Left ventricle myocardium superior (tissue), 1 donor: ENCODE results near the gene MC1R. TPM values are rescaled to one million over a fixed set of nuclear protein-coding genes. Genes with fewer than 3 reads are reported as not detected.
"Not testable (repeated sequence)": the region's sequence is repeated elsewhere in the genome, so short reads cannot be mapped to it uniquely, and the experiment has no call there.

ENCODE experiments used
- ATAC-seq: fragments of 200-7000 bp; cut with Tn5 transposase; one replicate; pipeline ENCODE4 v1.9.1; 2020; ENCODE audit warnings: mild to moderate bottlenecking, moderate library complexity
- DNase-seq: peaks from one replicate; pipeline ENCODE4 v3.0.0-alpha.2; 2020
- intact Hi-C: fragments of 100-400 bp; cut with micrococcal nuclease; formaldehyde crosslinking; loops from one replicate; pipeline ENCODE4 v1.11.0; 2022
- total RNA-seq: library from RNA; stranded (reverse); fragmentation: NEBNext Ultra II Directional; extraction: Animal tissue kit (Norgen Biotek cat#: 25700); gene quantifications from one replicate; pipeline ENCODE4 v1.2.1, GENCODE V29; 2021
- donor health status: DM: no; HTN: yes; CAD: no; lungs with severe emphysema.

Gene MC1R
- total RNA-seq, 1 donor from 2014 or later: 1.1 TPM

DNA sequence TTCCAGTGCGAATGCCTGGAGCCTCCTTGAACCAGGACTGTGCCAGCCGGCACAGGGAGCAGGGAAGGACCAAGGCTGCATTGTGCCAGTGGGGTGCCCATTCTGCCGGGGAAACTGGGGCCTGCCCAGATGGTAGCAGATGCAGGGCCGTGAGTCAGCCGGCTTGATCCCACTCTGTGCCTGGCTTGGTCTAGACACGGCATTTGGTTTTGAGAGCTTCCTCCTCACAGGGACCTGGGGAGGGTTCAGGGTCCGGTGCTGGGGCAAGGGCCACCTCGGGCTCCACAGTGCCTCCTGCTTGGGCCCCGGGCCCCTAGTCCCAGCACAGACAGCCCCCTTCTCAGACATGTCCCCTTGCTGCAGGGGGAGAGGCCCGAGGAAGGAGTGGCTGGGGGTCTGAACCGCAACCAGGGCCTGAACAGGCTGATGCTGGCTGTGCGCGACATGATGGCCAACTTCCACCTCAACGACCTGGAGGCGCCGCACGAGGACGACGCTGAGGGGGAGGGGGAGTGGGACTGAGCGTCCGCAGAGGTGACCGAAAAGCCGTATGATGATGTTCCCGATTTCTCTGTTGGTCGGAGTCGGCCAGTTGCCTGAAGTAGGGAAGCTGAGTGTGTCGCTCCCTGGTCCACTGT, 7.8 kb upstream of the MC1R start:
- DNase-seq (no peak), ATAC-seq (peak; percentile 4)
- intact Hi-C loops: no loop called here

- ATAC-seq (no peak), DNase-seq (no peak)
- intact Hi-C loops: no loop called here
These were observed 7.3 kb upstream of the MC1R start for GRCh38 chr16:89911375-89911774.

DNA sequence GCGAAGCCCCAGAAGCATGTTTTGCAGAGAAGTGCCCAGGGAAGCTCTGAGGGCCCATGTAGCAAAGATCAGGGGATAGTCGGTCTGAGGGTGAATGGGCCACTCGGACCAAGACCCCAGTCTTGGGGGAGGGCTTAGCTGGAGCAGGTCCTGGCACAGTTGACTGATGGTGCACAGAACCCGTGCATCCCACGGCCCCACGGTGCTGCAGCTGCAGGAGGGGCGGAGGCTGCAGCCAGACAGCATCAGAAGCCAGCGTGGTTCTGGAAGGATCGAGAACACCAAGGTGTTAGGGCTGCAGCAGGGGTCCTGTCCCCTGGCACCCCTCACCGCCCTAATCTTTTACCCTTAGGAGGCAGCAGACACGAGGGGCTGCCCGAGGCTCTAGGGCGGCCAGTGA, 6.5 kb upstream of the MC1R start:
- DNase-seq (no peak), ATAC-seq (no peak)
- intact Hi-C loops: no loop called here

- intact Hi-C loops: no loop called here
- no peak for DNase-seq
- no peak for ATAC-seq
These were observed 6.0 kb upstream of the MC1R start for GRCh38 chr16:89912627-89913026.

- no peak for DNase-seq
- no peak for ATAC-seq
- intact Hi-C loops: no loop called here
These were observed 5.0 kb upstream of the MC1R start for GRCh38 chr16:89913408-89914387.

DNA sequence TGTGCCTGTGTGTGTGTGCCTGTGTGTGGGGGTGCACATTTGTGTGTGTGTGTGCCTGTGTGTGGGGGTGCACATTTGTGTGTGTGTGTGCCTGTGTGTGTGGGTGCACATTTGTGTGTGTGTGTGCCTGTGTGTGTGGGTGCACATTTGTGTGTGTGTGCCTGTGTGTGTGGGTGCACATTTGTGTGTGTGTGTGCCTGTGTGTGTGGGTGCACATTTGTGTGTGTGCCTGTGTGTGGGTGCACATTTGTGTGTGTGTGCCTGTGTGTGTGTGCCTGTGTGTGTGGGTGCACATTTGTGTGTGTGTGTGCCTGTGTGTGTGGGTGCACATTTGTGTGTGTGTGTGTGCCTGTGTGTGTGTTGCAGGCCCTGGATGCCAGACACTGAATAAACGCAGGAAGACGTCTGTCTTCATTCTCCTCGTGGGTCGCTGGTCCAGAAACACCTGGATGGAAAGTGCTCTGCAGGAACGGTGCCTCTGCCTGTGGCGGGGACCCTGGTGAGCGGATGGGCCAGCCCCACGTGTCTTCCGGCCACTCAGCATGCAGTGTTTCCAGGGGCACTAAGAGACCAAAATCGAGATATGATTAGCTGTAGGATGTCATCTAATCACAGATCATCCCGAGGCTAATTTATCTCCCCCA, 3.9 kb upstream of the MC1R start:
- intact Hi-C loops: not testable (repeated sequence)

DNA sequence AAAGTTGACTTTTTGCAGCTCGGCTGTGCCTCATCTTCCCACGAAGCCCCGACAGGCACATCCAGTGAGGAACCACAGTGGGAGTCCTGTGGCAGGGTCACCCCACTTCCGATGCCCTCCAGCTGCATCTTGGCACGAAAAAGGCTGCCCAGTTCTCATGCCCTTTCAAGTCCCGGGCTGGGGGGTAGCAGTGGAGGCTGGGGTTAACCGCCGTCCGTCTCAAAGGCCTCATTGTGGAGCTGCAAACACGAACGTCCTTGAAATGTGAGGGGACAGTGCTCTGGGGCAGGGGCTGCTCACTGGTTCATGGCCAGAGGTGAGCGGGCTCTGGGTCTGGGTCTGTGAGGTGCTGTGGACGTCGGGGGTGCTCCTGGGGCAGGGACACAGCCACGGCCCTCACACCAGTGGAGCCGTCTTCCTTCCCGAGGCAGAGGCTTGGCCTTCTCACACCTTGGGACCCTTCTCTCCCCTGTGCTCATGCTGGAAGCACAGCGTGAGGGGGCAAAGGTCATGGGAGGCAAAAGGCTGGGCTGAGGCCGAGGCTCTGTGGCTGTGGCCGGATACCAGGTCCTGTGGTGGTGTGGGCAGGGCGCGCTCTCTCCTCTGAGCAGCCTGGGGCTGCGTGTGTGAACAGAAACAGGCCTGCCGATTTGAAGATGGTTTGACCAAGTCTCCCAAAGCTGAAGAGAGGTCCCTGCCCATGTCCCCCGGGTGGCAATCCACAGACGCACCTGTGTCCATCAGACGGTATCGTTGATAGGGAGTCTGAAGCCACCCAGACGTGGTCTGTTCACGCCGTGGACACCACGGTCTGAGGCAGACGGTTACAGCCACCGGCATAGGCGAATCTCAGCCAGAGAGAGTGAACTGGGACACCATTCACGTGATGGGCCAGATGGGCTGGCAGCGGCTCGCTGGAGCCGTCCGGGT, 3.1 kb upstream of the MC1R start:
- no peak for ATAC-seq
- DNase-seq: no peak
- intact Hi-C loops: no loop called here

More for the DNA sequence above, 3.9 kb upstream of the MC1R start:
- not testable (repeated sequence) for DNase-seq, ATAC-seq

GRCh38 chr16:89917773-89918452, 749 bp upstream of the MC1R start:
- DNase-seq (peak; percentile 88), ATAC-seq (peak; percentile 70)
- intact Hi-C loops: no loop called here

DNA sequence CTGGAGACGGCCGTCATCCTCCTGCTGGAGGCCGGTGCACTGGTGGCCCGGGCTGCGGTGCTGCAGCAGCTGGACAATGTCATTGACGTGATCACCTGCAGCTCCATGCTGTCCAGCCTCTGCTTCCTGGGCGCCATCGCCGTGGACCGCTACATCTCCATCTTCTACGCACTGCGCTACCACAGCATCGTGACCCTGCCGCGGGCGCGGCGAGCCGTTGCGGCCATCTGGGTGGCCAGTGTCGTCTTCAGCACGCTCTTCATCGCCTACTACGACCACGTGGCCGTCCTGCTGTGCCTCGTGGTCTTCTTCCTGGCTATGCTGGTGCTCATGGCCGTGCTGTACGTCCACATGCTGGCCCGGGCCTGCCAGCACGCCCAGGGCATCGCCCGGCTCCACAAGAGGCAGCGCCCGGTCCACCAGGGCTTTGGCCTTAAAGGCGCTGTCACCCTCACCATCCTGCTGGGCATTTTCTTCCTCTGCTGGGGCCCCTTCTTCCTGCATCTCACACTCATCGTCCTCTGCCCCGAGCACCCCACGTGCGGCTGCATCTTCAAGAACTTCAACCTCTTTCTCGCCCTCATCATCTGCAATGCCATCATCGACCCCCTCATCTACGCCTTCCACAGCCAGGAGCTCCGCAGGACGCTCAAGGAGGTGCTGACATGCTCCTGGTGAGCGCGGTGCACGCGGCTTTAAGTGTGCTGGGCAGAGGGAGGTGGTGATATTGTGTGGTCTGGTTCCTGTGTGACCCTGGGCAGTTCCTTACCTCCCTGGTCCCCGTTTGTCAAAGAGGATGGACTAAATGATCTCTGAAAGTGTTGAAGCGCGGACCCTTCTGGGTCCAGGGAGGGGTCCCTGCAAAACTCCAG, 1.1 kb downstream of the MC1R start:
- intact Hi-C loops: no loop called here
- no peak for DNase-seq
- no peak for ATAC-seq

- DNase-seq (no peak), ATAC-seq (no peak)
- intact Hi-C loops: no loop called here
These were observed 2.1 kb downstream of the MC1R start for GRCh38 chr16:89920723-89921122.

DNA sequence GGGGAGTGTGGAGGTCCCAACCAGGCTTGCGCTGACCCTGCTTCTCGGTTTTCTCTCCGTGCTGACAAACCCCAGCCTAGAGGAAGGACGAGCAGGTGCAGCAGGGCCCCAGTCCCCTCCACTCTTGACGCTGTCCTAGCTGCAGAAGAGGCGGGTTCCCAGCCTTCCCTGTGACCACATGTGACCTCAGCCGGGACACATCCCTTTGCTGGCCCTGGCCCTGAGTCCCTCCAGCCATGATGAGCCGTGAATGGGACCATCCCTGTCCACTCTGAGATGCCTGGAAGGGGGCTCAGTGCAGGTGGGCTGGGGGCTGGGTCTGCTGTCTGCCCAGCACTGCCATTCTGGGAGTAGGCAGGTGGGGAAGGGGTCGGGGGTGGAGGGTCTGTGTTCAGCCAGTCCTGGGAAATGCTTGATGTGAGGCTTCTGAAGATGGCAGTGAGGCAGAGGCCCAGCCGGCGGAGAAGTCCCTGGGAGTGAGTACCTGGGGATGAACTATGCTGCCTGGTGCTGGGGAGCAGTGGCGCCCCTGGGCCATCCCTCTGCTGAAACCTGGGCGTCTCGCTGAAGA, 2.6 kb downstream of the MC1R start:
- intact Hi-C loops: no loop called here
- ATAC-seq (no peak), DNase-seq (no peak)

DNA sequence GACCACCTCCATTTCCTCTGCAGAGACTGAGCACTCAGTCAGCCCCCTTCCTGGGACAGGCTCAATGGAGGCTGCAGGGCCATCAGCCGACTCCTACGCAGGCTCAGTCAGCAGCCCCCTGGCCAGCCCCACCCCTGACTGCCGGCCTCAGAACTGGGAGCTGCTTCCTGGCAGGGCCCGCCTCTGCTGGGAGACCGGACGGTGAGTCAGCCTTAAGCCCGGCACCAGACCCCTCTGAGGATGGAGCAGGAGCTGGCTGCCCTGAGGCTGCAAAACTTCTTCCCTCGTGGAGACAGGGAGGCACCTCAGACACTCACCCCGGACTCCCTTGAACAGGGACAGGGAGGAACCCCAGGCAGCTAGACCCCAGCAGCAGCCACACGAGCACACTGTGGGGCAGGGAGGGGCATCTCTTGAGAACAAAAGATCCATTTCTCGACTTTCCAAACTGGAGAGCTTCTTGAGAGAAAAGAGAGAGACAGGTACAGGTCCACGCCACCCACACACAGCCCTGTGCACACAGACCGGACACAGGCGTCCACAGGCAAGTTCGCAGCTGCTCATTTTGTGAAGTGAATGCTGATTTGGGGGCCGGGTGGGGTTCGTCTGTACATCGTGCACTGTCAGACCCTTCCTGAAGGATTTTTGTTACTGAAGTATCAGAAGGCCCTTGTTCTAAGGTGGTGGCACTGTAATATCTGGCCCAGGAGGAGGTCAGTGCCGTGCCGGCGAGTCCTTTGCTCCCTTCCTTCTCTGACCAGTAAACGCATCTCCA, 3.2 kb downstream of the MC1R start:
- DNase-seq: peak; percentile 88
- intact Hi-C loops: no loop called here
- ATAC-seq: peak; percentile 62

DNA sequence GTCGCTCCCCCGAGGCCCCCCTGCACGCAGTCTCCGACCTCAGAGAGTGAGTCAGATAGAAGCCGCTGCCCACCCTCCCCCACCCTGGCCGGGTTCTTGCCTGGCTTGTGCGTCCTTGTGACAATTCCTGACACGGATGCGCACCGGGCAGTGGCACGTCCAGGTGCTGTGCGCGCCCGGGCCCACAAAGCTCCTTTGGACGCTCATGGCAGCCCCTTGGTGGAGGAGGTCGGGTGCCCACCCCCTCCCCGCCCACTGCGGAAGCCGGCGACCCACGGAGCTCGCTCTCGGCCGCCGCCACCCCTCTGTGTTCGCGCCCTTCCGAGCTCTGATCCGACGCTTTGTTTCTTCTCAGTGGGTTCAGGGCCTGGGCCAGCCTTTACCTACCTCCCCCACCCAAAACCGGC, 3.8 kb downstream of the MC1R start:
- DNase-seq: peak; percentile 73
- intact Hi-C loops: no loop called here
- ATAC-seq: peak; percentile 14

- ATAC-seq: peak; percentile 59
- intact Hi-C loops: no loop called here
- peak; percentile 86 for DNase-seq
These were observed 4.4 kb downstream of the MC1R start, which contains the start of gene TUBB3 for GRCh38 chr16:89922884-89923639. TSS of gene TUBB3 (plus strand) at chr16:89923342. CDS start at chr16:89923402, 60 bp downstream.

DNA sequence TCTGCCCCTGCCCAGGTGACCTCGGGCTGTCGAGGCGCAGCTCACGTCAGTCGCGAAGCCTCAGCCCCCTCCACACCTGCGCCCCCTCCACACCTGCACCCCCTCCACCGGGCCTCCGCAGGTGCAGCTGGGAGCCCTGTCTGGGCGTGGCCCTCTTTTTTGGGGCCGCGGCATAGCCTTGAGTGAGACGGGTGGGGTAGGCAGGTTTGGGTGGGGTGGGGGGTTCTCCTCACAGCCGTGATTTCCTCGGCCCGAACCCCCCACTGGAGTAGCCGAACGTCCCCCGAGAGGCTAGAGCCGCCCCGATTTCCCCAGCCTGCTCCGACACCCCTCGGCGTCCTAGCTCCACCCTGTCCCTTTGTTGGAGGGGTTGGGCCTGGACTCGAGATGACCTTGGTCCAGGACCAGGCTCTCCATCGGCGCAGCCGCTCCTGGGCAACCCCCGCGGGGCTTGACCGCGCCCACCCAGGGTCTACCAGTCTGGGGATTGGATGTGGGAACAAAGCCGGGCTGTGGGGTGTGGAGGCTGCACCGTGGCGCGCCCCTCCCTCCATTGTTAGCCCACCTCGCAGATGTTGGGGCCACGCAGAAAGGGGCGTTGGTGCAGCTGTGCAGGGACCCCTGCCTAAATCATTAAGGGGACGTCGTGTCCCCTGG, 5.1 kb downstream of the MC1R start:
- intact Hi-C loops: no loop called here
- ATAC-seq (no peak), DNase-seq (no peak)
